ENCODE results near the gene LENEP. TPM values are rescaled to one million over a fixed set of nuclear protein-coding genes. Genes with fewer than 3 reads are reported as not detected.

LENEP gene
- total and polyA plus RNA-seq, 4 experiments from 2014 or later, result 1.1 to 3.1 TPM; not detected in 2

DNA sequence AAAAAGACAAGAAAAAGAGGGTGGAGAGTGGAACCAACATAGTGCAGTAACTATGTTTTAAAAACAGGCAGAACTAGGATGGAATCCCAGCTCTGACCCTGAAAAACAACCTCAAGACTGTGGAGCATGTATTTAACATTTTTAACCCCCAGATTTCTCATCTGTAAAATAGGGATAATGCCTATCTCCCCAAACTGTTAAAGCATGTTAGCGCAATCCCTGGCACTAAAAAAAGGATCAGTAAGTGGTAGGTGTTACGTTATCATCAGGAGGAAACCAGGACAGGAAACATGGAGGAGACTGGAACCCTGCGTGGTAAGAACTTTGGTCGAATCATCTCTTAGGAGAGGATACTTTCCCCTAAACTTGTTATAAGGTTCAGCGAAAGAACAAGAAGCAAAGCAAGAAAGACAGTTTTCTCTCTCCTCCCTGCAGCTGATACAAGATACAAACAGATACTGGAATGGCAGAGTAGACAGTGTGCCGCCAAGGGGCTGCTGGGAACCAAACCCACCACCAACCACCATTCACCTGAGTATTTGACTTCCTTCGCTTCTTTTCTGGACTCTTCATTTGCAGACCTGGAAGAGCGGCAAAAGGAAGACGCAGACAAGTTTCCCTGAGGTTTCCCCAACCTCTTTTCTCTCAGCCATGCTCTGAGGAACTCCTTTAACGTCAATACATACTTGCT is 32.8 kb upstream of the LENEP start:
- H3K9me3 ChIP-seq (ENCODE audit: control insufficient read depth in 1 of 2, low read length in 2 of 2), result no peaks in the 10 kb centered on the region
- H3K4me1 Mint-ChIP-seq, result peaks cover 26 to 68% (median 47%) of the 10 kb centered on the region in 4 donors
- peak in 1 of 5 donors; percentile 10 for DNase-seq
- H3K27me3 ChIP-seq (ENCODE audit: insufficient read depth, low read length), result no peaks in the 10 kb centered on the region
- peak overlapping the region; percentile 97 to 99 (median 98) for H3K27ac Mint-ChIP-seq
- peaks cover 0 to 3% (median 0%) of the 10 kb centered on the region in 8 donors for H3K9me3 Mint-ChIP-seq
- intact Hi-C loops (cut with micrococcal nuclease), result loop anchor here (1.0 to 2.0 kb wide), 6 partner anchors 14 to 100 kb away; partner anchors contain the start of genes CKS1B and FLAD1
- POLR2A ChIA-PET (ENCODE audit: partially characterized antibody), result interaction anchor here (0.8 to 41.7 kb wide), 10 partner anchors 9 to 101 kb away, joined by 3 to 1543 read pairs (median 34); partner anchors contain the start of genes CKS1B, FLAD1, LENEP and PMVK
- H3K27me3 Mint-ChIP-seq, result no peaks in the 10 kb centered on the region
- H3K4me3 ChIP-seq (ENCODE audit: low read length in 2 of 2), result peak overlapping the region; percentile 63 to 65
- H3K36me3 Mint-ChIP-seq, result peaks cover 20 to 49% of the 10 kb centered on the region in 2 donors
- peaks cover 29% of the 10 kb centered on the region for H3K36me3 ChIP-seq (ENCODE audit: insufficient read depth, low read length)
- peaks cover 49% of the 10 kb centered on the region for H3K4me1 ChIP-seq (ENCODE audit: insufficient read depth, low read length)
- CTCF ChIA-PET (ENCODE audit: partially characterized antibody), result interaction anchor here (0.9 to 3.9 kb wide), 12 partner anchors 8 to 91 kb away, joined by 3 to 41 read pairs (median 8); partner anchors contain the start of genes ADAM15, CKS1B, FLAD1 and LENEP
- peak overlapping the region; percentile 84 for H3K27ac ChIP-seq (ENCODE audit: low read depth, low read length)
- peak overlapping the region; percentile 94 to 98 (median 97) for H3K4me3 Mint-ChIP-seq

DNA sequence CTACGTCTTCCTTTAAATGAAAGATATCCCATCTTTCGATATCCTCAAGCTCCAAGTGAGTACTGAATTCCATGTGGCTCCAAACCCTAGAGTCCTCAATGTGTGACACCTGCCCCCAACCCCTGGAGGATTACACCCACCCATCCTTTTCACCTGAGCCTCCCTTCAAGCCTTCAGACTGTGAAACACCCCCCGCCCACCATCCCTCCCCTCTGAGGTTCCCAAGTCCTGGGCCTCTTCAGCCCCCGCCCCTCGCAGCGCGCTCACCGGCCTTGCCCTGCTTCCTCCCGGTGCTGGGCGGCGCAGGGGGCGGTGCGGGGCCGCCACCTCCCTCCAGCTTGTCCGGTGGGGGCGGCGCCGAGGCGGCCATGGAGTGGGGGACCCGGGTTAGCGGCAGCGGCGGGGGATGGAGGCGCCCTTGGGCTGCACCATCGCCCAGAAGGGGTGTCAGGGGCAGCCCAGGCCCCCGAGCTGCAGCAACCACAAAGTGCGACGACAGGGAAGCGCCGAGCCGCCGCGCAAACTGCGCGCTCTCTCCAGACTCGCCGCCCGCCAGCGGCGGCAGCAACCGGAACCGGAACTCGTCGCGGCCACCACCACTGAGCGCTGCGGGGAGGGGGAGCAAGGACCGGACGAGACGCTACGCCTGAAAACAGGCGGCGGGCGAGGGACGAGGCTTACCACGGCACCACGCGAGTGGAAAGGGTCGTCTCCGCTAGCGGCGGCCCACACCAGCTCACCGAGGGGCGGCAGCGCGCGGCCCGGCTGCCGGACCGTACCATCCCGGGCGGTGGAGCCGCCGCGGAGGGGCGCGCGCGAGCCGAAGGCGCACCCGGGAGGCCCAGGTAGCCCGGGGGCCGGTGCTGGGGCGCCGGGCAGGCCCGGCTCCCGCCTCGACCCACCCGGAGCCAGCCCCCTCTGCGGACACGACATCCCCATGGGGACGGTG is 31.9 kb upstream of the LENEP start, which contains the start of gene PYGO2:
Gene PYGO2 (minus strand): TSS at position 576 of the 949 bp plus-strand sequence. CDS start 206 bp downstream, at position 370.
- H3K9me3 ChIP-seq (ENCODE audit: control insufficient read depth in 1 of 2, low read length in 2 of 2), result no peaks in the 10 kb centered on the region
- no peaks in the 10 kb centered on the region for H3K9me3 Mint-ChIP-seq
- peak within 1 kb of the TSS; percentile 84 for H3K27ac ChIP-seq (ENCODE audit: low read depth, low read length)
- POLR2A ChIA-PET (ENCODE audit: partially characterized antibody), result interaction anchor here (0.6 to 41.7 kb wide), 14 partner anchors 10 to 123 kb away, joined by 3 to 1543 read pairs (median 3); partner anchors contain the start of genes ADAM15, CKS1B, FLAD1 and LENEP
- intact Hi-C loops (cut with micrococcal nuclease), result loop anchor here (1.0 to 2.0 kb wide), 6 partner anchors 13 to 99 kb away; partner anchors contain the start of genes CKS1B and FLAD1
- peak within 1 kb of the TSS; percentile 63 to 65 for H3K4me3 ChIP-seq (ENCODE audit: low read length in 2 of 2)
- peaks cover 22 to 48% of the 10 kb centered on the region in 2 donors for H3K36me3 Mint-ChIP-seq
- H3K4me3 Mint-ChIP-seq, result peak within 1 kb of the TSS; percentile 94 to 98 (median 97)
- no peaks in the 10 kb centered on the region for H3K27me3 Mint-ChIP-seq
- H3K4me1 Mint-ChIP-seq, result peaks cover 21 to 59% (median 39%) of the 10 kb centered on the region in 4 donors
- H3K27me3 ChIP-seq (ENCODE audit: insufficient read depth, low read length), result no peaks in the 10 kb centered on the region
- CTCF ChIA-PET (ENCODE audit: partially characterized antibody), result interaction anchor here (0.9 to 3.9 kb wide), 14 partner anchors 9 to 98 kb away, joined by 3 to 41 read pairs (median 6); partner anchors contain the start of genes ADAM15, CKS1B, FLAD1 and LENEP
- H3K36me3 ChIP-seq (ENCODE audit: insufficient read depth, low read length), result peaks cover 38% of the 10 kb centered on the region
- H3K27ac Mint-ChIP-seq, result peak within 1 kb of the TSS; percentile 97 to 99 (median 98)
- peaks cover 45% of the 10 kb centered on the region for H3K4me1 ChIP-seq (ENCODE audit: insufficient read depth, low read length)
- peak; percentile 81 to 88 (median 82) for DNase-seq

DNA sequence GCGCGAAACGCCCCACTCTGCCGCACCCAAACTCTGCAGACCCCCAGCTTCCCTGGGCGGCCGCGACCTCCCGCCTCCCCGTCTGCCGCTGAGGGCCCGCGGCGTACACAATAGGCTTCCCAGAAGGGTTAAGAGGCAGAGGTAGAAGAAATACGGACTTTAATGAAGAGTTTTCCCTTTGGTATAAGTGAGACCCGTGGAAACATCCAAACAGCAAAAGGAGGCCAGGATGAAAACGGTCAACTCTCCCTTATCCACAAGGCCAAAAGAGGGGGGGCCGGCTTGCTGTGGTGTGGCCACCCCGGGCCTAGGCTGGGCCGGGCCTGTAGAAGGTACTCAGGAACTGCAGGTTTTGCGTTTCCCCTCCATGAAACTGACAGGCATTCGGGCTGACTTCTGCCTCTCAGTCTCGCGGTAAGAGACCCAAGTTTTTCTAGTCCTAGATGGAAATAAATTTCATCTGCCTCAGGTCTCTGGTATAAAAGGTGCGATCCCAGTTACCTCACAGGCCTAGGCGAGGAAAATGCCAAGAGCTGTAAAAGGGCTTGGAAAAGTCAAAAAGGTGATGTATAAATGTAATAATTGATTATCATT is 31.1 kb upstream of the LENEP start:
- H3K4me3 ChIP-seq (ENCODE audit: low read length in 2 of 2), result peak overlapping the region; percentile 63 to 65
- ChIA-PET CTCF (ENCODE audit: partially characterized antibody) (interaction anchor here (0.7 to 3.9 kb wide), 13 partner anchors 10 to 98 kb away, joined by 3 to 41 read pairs (median 7); partner anchors contain the start of genes CKS1B, FLAD1, PMVK and SHC1), POLR2A (ENCODE audit: partially characterized antibody) (interaction anchor here (0.8 to 41.7 kb wide), 9 partner anchors 11 to 123 kb away, joined by 3 to 1543 read pairs (median 22); partner anchors contain the start of genes ADAM15, CKS1B, FLAD1 and LENEP)
- Mint-ChIP-seq H3K27ac (peak overlapping the region; percentile 85 to 98 (median 93)), H3K4me1 (peaks cover 21 to 51% (median 33%) of the 10 kb centered on the region in 4 donors), H3K4me3 (peak overlapping the region; percentile 81 to 90 (median 84)), H3K9me3 (no peaks in the 10 kb centered on the region), H3K27me3 (no peaks in the 10 kb centered on the region), H3K36me3 (peaks cover 28 to 56% of the 10 kb centered on the region in 2 donors)
- H3K27ac ChIP-seq (ENCODE audit: low read depth, low read length), result peak overlapping the region; percentile 84
- peak in 3 of 5 donors; percentile 41 to 51 (median 49) for DNase-seq
- no peaks in the 10 kb centered on the region for H3K9me3 ChIP-seq (ENCODE audit: control insufficient read depth in 1 of 2, low read length in 2 of 2)
- intact Hi-C loops (cut with micrococcal nuclease), result no loop called here
- no peaks in the 10 kb centered on the region for H3K27me3 ChIP-seq (ENCODE audit: insufficient read depth, low read length)
- H3K36me3 ChIP-seq (ENCODE audit: insufficient read depth, low read length), result peaks cover 46% of the 10 kb centered on the region
- peaks cover 38% of the 10 kb centered on the region for H3K4me1 ChIP-seq (ENCODE audit: insufficient read depth, low read length)

DNA sequence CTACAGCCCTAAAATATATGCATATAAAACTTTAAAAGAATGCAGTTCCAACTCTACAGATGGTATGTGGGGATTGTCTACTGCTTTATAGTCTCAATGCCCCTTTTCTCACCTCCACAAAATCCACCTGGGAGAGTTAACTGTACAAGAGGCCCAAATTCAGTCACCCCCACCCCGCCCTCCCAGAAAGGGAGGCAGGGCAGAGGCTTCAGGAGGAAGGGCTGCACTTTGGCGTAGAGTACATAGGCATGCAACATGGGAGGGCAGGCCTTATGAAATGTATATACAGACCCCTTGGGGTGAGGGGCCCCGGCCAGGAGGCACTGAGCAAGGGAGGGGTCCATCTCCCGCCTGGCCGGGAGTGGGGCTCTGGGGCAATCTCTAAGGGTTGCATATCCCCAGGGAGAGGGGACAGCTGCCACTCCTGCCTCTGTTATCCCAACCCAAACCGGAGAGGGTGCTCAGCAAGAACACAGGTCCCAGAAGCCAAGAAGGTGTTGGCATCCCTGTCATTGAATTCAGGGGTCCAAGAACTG is 30.5 kb upstream of the LENEP start:
- ChIA-PET POLR2A (ENCODE audit: partially characterized antibody) (interaction anchor here (1.0 to 41.7 kb wide), 7 partner anchors 9 to 88 kb away, joined by 3 to 1543 read pairs (median 50); partner anchors contain the start of genes ADAM15, CKS1B, FLAD1 and LENEP), CTCF (ENCODE audit: partially characterized antibody) (interaction anchor here (0.7 to 4.8 kb wide), 7 partner anchors 9 to 97 kb away, joined by 3 to 41 read pairs (median 19); partner anchors contain the start of genes CKS1B and SHC1)
- Histone ChIP-seq H3K27me3 (ENCODE audit: insufficient read depth, low read length) (no peaks in the 10 kb centered on the region), H3K9me3 (ENCODE audit: control insufficient read depth in 1 of 2, low read length in 2 of 2) (no peaks in the 10 kb centered on the region), H3K4me3 (ENCODE audit: low read length in 2 of 2) (peak overlapping the region in 1 of 2 donors; percentile 65), H3K4me1 (ENCODE audit: insufficient read depth, low read length) (peaks cover 32% of the 10 kb centered on the region), H3K27ac (ENCODE audit: low read depth, low read length) (peak overlapping the region; percentile 84), H3K36me3 (ENCODE audit: insufficient read depth, low read length) (peaks cover 52% of the 10 kb centered on the region)
- intact Hi-C loops (cut with micrococcal nuclease), result no loop called here
- H3K27me3 Mint-ChIP-seq, result no peaks in the 10 kb centered on the region
- H3K9me3 Mint-ChIP-seq, result no peaks in the 10 kb centered on the region
- peaks cover 29 to 57% of the 10 kb centered on the region in 2 donors for H3K36me3 Mint-ChIP-seq
- peaks cover 21 to 45% (median 31%) of the 10 kb centered on the region in 4 donors for H3K4me1 Mint-ChIP-seq
- DNase-seq, result peak in 1 of 5 donors; percentile 8
- H3K4me3 Mint-ChIP-seq, result peak overlapping the region; percentile 58 to 90 (median 84)
- H3K27ac Mint-ChIP-seq, result peak overlapping the region; percentile 85 to 98 (median 93)

DNA sequence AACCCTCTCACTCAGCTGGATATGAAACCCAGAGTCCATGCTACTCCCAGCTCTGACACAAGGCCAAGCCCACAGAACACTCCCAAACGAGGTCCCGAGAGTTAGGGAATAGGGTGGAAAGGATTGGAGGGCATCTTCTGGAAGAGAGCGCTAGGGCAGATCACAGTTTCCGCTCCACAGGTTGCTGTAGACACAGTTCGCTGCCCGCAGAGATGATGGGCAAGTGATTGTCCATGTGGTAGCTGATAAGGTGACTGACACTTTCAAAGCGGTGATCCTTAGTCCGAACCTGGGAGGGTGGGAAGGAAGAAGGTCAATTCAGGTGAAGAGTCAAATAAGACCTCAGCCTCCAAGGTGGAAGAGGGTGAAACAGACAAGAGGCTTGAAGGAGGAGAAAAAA is 29.7 kb upstream of the LENEP start:
- Mint-ChIP-seq H3K4me1 (peaks cover 18 to 38% (median 26%) of the 10 kb centered on the region in 4 donors), H3K27me3 (no peaks in the 10 kb centered on the region), H3K27ac (peak overlapping the region in 6 of 7 donors; percentile 25 to 98 (median 72)), H3K9me3 (no peaks in the 10 kb centered on the region), H3K4me3 (peak overlapping the region in 3 of 8 donors; percentile 11 to 35 (median 15)), H3K36me3 (peaks cover 29 to 60% of the 10 kb centered on the region in 2 donors)
- Histone ChIP-seq H3K4me1 (ENCODE audit: insufficient read depth, low read length) (peaks cover 32% of the 10 kb centered on the region), H3K36me3 (ENCODE audit: insufficient read depth, low read length) (peaks cover 50% of the 10 kb centered on the region), H3K4me3 (ENCODE audit: low read length in 2 of 2) (no peak overlapping the region), H3K9me3 (ENCODE audit: control insufficient read depth in 1 of 2, low read length in 2 of 2) (no peaks in the 10 kb centered on the region), H3K27me3 (ENCODE audit: insufficient read depth, low read length) (no peaks in the 10 kb centered on the region), H3K27ac (ENCODE audit: low read depth, low read length) (no peak overlapping the region)
- POLR2A ChIA-PET (ENCODE audit: partially characterized antibody), result interaction anchor here (1.7 to 41.7 kb wide), 5 partner anchors 10 to 43 kb away, joined by 7 to 1543 read pairs (median 52); partner anchors contain the start of genes CKS1B, FLAD1, LENEP and PBXIP1
- CTCF ChIA-PET (ENCODE audit: partially characterized antibody), result interaction anchor here (1.3 to 4.8 kb wide), 5 partner anchors 8 to 53 kb away, joined by 4 to 28 read pairs (median 7); partner anchors contain the start of genes CKS1B and PBXIP1
- no peak for DNase-seq
- intact Hi-C loops (cut with micrococcal nuclease), result no loop called here

All from CD4-positive, alpha-beta memory T cell (primary cell).